Activated CD8-positive, alpha-beta memory T cell treated with anti-CD3 and anti-CD28 coated beads, Interleukin-2, amount 50 U/mL, for 4 hours (primary cell): ENCODE results near the gene CASZ1.

Experiments
- DNase-seq: peaks from one replicate; pipeline ENCODE4 v3.0.0-alpha.2; 2020

CASZ1 gene

DNA sequence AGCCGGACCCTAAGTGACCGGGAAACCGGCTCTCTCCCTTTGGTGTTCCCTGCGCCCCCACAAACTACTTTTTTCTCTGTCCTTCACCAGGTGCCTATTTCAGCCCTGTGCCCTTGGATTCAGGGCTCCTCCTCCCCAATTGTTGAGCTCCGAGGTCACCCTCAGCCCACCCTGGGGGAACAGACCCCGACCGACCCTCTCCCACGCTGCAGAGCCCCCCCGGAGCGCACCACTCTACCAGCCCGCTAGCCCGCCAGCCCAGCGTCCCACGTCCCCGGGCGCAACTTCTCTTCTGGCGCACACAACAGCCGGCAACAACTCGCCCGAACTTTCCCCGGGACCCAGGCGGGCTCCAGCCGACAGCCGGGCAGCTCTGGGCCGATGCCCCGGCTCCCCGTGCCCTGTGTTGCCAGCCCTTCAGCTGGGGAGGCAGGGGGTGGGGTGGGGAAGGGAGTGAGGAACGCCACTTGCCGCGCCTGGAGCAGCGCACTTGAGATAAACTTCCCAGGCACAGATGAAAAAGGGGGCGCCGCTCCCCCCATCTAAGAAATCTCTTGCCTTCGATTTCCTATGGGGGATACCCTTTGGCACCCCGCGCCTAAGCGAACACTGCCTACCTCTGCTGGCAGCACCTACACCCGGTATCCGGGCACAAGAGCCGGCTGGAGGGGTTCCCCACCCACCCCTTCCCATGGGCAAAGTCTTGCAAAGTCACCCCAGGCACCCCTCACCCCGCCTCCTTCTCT is 997 bp downstream of the CASZ1 start:
- no peak for DNase-seq

DNA sequence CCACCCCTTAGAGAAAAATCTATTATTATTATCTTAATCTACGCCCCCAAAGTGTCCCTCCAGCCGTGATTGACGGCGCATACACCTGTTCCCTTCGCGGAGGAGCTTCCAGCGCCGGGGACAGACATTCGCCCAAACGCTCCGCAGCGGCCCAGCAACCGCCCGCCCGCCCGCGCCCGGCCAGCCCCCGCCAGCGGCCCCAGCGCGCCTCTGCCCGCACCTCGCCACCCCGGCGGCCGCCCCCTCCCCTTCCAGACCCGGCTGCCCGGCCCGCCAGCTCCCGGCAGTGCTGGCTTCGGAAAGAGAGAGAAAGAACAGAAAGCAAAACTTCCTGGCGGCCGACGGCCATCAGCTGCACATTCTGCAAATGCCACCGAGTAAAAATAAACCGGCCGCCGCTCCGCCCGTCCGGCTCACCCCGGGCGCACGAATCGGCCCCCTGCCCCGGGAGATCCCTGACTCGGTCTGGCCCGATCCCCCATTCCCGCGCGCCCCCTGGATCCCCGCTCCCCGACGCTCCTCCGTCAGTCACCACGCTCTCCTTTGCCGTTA is 1.6 kb downstream of the CASZ1 start:
- no peak for DNase-seq

DNA sequence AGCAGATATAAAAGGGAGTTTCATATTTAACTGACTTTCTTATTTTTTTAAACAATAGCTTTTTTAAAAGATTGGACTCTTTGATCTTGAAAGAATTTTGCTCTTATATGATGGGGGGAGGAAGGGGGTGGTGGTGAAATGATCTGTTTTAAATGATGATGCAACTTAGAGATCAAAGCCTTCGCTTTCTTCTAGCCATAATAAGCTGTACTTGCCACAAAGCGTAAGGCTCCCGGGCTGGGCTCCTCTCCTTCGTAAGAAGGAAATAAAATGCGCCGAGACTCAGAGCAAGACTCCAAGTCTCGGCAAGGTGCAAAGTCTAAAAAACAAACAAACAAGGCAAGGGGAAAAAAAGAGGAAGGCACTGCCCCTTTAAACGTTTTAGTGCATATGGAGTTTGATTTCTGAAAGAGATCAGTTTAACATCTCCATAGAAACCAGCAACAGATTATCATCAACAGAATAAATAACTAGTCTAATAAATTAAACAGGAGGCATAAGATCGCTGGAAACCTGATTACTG is 3.3 kb downstream of the CASZ1 start:
- DNase-seq = no peak

DNA sequence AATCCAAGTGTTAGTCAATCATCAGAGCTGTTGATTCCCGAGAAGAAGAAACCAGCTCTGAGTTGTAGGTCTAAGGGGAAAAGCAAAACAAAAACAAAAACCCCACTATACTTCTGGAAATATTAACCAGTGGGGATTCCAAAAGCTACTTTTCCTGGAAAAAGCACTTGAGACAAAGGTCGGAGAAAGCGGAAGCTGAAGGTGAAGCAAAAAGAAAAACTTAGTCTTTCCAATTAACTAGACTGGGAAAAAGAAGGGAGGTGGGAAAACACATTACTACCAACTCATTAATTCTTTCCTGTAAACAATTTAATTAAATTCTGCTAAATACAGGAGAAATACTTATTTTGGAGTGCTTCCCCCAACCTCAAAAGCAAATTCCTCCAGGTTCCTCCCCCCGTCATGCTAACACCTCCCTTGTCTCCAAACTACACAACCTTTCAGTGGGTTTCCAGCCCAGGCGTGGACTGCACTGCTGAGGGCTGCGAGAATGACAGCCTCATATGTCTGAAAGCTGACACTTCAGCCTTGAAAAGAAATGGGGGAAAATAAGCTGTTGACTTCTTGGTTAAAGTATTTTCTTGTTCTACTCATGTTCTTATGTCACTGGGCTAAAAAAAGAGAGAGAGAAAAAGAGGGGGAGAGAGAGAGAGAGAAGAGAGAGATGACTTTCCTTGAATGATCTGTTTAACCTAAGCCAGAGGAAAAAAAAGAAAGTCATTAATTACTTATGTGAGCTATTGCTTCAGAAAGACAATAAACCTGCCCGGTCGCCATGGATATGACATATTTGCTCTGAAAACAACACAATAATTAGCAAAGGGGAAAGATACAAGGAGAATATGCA is 5.1 kb downstream of the CASZ1 start:
- DNase-seq = no peak

DNA sequence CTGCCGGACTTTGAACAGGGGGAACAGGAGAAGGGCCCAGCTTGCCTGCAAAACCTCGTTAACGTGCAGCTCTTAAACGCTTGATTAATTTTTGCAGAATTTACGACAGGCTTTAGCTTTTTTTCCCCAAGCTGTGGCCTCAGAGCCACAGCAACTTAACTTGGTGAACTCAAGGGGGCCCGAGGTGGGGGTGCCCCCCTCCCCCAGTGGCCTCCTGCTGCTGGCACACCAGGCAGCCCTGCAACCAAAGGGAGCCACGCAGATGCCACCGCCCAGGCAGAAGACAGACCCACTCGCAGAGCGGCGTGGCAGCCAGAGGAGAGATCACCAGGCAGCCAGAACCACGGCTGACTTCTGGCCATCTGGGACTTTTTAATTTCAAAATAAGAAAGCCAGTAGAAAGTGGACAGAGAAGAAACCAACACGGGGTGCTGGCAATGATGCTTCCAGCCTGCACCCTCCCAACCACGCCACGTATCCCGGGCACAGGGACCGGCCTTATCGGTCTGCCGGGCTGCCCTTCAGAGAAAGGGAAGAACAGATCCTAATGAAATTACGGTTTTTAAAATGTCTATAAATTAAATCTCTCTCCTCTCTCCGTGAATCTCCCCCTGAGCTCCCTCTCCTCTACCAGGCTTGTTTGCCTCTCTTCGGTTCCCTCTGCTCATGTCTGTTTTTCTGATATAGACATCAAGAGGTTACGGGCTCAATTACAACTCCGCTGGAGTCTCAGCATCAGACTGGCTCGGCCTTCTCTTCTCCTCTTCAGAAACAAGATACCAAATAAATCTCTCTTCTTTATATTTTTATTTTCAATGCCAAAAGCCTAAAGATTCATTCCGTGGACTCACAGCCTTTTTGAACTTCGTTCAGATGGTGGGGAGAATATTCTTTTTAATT is 6.4 kb downstream of the CASZ1 start:
- no peak for DNase-seq

DNA sequence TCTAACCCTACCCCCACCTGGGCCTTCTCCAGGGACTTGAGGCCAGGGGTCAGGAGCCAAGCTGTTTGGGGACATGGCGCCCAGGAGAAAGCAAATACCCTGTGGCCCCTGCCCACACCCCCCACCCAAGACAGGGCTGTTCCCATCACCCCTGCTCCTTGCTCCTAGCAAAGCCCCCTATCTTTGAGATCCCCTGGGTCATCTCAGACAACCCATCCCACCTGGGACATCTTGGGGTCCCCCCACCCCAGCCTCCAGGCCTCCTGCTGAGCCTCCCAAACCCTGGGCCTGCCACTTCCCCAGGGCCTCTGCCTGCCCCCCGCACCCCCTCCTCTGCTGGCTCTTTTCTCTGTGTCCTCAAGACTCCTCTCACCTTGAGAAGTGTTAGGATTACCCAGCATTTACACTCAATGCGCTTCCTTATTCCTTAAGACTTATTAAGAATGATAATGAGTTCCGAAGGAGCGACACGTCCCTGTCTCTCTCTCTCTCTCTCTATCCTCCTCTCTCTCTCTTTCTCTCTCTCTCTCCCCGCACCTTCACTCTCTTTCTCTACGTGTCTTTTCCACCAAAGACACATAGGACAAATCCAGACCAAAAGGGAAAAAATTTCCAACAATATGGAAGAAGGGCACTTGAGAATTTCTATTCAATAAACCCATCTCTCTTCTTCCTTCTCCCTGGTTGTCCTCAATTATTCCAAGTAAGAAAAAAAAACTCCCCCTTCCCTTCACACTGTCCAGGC is 7.2 kb downstream of the CASZ1 start:
- DNase-seq = no peak

DNA sequence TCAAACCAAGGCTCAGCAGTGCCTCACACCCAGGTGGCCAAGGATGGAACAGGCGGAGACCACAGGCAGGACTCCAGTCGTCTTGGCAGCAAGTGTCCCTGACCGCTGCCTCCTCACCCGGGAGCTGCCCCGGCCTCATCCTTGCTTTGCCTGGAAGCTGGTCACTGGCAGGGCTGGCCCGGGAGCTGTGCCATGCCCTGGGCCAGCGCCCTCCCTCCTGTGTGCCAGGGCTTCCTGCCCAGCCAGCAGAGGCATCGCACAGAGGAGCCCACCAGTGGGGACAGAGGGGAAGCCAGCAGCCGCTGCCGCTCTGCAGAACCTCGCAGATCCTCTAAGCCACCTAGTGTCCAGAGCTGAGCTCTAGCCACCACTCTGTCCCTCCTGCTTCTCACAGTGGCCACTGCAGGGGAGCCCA is 7.8 kb downstream of the CASZ1 start:
- no peak for DNase-seq

DNA sequence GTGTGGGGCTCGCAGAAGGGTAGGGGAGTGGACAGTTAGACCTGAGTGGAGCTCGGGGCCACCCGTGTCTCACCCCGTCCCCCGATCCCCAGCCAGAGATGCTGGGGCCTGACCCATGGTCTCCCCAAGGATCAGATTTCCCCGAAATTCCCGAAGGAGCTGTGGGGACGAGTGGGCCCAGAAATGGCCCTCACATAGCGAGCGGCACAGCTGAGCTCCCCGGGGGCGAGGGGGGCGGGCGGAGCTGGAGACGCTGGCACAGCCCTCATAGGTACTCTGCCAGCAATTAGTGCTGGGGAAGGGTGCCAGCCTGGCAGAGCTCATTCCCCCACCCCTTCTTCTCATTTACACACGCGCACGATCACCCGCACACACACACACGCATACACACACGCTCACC is 9.2 kb downstream of the CASZ1 start:
- no peak for DNase-seq

DNA sequence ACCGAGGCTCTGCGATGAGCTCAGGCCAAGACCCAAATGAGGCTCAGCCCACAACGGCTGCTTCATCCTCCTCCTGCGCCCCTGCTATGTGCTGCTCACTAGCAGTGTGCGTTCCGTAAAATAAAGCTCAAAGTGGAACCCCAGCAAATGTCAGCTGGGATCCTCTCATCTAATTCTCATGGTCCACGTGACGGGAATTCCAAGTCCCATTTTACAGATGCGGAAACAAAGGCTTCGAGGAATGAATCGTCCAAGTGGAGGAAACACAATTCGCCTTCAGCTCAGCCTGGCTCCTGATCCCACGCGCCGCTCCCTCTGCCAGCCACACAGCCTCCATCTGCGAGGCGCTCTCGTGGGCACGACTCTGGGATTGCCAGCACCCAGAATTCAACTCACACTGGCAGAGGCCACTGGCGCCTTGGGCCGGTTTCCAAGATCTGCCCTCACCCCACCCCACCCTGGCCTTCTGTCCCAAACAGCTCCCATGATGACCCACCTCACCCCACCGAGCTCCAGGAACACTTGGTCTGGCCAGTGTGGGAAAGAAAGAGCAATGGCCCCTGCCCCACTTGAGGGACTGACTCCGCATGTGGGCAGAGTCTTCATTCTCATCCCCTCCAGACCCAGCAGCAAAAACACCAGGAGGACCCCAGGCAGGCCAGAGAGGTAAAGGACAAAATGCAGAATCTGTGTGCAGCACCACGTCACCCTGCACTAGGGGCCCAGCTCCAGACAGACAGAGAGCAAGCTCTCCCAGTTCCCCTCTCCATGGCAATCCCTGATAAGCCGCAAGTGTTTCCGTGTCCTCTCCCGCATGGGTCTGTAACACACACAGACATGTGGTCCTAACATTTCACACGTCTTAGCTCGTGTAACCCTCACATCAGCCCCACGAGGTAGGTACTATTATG is 10.5 kb downstream of the CASZ1 start:
- no peak for DNase-seq

DNA sequence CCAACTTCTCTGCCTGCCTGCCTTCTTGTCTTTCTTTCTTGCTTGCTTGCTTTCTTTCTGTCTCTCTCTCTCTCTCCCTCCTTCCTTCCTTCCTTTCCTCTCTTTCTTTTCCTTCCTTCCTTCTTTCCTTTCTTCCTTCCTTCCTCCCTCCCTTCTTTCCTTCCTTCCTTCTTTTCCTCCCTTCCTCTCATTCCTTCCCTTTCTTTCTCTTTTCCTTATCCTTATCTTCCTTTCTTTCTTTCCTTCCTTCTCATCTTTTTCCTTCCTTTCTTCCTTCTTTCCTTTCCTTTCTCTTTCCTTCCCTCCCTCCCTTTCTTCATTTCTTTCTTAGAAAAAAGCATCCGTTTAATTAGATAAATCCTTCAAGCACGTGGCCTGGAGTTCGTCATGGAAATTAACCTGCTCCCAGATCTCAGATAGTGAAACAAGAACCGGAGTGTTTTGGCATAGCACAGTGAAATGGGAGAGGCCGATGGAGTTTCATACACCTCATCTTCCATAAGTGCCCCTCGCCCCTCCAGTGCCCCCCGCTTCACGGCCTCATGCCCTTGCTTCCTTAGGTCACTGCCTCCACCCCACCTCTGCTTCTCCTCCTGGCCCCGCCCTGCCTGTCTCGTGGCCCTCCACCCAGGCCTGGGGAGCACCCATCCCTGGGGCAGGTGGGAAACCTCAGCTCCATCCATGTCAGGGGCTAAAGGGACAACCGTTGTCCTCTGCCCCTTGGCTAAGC is 11.3 kb downstream of the CASZ1 start:
- no peak for DNase-seq

DNA sequence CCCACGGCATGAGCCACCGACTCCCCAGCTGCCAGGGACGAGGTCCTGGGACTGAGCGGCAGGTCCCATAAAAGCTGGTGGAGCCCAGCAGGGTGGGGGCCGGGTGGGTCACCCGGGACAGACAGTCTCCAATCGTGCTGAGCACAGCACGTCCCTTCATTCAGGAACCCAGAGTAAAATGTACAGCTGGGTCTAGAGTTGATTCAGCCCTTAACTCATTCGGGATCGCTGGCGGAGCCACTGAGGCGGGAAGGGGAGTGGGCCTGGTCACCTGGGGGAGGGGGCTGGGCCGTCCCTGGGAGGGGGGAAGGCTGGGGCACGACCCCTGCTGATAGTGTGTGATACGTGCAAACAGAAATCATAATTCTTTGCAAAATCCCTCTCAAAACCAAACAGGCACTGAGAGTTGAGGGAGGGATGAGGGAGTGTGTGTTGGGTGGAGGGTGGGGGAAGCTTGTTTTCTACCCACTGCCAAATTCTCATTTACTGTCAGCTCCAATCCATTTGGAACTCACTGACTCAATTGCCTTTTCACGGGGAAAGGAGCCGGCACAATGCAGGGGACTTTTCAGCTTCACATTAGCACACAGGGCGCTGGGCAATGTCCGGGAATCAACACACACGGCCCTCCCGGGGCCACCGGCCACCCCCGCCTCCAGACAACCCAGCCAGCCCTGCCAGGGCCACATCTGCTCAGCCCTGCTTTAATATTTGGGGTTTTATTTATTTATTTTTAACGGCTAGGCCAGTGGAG is 13.8 kb downstream of the CASZ1 start:
- no peak for DNase-seq

DNA sequence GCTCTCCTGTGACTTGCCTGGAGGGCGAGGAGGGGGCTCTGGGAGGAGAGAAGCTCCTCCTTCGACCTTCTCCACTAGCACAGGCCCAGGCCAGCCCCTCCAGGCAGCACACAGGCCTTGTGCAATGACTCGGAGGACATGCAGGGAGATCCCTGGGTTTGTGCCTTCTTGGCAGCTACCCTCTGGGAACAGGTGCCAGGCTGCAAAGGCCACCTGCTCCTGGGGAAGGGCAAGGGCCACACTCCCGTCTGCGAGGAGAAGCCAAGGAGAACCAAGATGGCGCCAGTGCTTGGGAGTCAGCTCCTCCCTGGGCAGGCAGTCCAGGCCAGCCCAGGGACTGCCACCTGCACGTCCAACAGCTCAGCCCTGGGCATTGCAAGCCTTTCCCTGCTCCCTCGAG is 15.3 kb downstream of the CASZ1 start:
- DNase-seq = no peak

DNA sequence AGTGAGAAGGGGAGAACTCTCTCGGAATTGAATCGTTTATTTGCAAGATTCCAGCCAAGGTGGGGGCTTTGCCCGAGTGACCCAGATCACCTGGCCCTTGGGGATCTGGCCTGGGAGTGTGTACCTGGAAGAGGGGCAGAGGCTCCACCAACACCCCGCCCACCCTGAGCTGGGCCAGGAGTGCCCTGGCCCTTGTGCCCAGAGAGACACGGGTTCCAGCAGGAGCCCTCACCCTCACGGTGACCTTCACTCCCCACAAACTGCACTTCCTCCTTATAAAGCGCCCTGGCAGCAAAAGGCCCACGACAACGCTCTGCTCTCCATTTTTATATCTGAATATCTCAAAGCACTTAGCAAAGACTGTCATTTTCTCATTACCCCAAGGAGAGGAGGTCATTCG is 16.6 kb downstream of the CASZ1 start:
- DNase-seq = no peak

DNA sequence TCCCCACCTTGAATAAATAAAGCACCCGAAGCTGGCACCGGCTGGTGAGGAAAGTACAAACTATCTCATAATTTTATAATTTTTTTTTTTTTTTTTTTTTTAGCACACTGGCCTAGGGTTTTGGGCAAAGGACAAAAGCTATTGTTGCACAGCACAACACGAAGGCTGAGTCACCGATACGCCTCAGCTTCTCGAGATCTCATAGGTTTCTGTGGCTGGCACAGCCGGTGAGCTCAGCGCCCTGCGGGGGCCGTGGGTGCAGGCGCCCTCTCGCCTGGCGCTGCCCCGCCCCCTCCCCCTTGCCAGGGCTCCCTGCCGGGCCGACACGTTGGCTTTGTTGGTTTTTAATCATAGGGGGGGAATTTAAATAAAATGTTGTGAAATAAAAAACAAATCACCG is 17.2 kb downstream of the CASZ1 start:
- no peak for DNase-seq

DNA sequence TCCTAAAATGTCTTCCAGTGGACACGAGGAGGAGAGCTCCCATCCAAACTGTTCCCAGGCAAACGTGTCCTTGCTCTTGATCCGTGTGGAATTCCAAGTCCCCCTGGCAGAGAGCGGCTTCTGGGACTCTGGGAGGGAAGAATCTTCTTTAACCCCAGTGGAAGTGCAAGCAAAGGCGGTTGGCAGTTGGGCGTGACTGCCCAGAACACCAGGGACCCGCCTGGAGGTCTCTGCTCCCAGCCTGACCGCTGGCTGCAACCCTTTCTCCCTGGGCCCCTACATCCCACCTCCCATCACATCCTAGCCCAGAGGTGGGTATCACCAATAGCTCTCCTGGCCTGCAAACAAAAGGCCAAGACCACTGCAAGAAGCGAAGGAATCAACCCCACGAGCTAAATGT is 17.8 kb downstream of the CASZ1 start:
- no peak for DNase-seq

DNA sequence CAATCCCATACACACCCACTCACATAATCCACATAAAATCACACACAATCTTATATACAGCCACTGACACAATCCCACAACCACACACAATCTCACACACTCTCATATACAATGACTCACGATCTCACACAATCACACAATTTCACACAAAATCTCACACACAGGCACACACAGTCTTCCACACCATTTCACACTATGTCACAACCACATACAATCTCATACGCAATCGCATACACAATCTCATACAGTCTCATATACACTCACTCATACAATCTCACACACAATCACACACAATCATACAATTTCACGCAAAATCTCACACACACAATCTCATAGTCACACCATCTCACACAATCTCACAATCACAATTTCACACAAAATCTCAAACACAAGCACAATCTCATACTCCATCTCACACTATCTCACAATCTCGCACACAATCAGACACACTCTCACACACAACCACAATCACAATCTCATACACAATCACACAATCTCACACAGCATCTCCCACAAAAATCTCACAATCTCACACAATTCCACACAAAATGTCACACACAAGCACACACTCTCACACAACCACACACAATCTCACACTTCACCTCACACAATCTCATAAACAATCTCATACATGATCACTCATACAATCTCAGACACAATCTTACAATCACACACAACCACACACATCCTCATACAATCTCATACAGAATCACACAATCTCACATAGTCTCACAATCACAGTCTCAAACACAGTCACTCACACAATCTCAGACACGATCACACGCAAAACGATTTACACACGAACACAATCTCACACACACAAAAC is 18.5 kb downstream of the CASZ1 start:
- DNase-seq = no peak

DNA sequence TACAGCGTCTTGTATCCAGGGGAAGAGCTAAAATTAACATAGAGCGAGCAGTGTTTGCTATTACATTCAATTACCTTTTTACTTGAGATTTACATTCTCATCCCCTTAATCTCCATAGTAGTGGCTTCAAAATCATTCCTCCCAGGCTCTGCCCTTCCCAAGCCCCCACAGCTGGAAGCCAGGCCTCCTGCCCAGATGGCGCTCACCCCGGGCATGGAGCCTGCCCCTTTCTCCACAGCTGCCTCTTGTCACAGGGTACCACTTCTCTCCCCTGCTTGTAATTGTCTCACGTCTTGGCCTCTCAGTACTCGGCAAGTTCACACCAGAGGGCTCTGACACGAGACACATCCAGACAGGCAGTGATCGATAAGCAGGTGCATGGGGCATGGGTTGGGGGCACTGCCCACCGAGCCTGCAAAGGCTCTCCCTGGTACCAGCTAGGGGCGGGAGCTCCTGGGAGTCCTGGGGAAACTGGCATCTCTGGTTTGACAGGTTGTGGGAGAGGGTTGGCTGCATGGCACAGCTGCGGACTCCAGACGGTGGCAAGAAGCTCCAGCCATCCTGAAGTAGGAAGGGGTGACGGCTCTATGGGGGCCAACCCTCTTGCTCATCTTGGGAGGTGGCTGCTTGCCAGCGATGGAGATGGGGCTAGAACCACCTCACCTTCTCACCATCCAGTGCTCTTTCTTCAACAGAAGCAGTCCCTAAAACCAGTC is 20.1 kb downstream of the CASZ1 start:
- no peak for DNase-seq

DNA sequence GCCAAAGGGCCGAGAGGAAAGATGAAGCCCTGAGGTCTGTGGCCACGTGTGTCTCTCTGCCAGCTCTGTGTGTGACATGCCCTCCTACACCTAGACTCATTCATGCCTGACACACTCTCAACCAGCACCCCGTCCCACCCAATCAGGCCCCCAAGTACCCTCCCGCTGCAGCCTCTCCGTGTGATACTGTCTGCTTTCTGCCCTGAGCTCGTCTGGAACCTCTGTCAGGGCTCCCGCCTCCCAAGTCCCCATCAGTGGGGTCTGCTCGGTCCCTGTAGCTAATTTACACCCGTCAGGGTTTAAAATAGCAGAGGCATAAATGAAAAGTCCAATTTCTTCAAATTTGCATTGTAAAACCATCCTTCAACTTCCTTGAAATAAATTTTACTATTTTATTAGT is 20.7 kb downstream of the CASZ1 start:
- DNase-seq = no peak
